HS-5 (cell line): ENCODE results near the gene ORAI2.

Experiments used
- DNase-seq: peaks from one replicate; pipeline ENCODE4 v3.0.0-alpha.2; 2012; ENCODE audit warnings: low read depth

The ORAI2 gene

DNA sequence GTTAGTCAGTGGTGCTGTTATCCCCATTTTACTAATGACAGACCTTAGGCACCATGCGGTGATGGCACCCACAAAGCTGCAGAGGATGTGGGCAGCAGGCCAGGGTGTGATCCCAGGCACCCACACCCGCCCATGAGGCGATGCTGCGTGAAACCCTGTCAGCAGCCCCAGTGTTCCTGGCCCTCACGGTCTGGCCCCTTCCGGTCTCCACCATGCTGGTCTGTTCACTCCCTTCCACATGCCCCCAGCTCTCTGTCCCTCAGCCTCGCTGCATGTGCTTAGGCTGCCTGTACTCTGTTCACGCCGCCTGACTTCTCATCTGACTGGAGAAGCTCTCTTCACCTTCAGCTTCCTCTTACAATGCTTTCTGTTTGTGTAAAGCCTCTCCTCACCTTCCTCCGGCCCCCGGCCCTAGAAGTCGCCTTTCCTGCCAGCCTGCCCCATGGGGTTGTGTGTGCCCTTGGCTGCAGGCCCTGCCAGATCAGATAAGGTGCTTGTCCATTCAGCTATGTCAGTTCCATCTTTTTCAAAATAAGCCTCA is 17.6 kb upstream of the ORAI2 start:
- DNase-seq = no peak

DNA sequence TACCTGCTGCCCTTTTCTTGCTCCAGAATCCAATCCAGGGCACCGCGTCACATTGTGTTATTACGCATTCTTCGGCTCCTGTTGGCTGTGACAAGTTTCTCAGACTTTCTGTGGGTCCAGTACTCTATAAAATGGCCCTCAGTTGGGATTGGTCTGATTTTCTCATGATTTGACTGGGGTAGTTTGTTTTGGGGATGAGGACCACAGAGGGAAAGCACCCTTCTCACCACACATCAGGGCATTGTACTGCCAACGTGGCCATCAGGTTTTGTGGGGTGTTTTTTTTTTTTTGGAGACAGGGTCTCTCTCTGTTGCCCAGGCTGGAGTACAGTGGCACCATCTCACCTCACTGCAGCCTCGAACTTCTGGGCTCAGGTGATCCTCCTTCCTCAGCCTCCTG is 17.0 kb upstream of the ORAI2 start:
- no peak for DNase-seq

DNA sequence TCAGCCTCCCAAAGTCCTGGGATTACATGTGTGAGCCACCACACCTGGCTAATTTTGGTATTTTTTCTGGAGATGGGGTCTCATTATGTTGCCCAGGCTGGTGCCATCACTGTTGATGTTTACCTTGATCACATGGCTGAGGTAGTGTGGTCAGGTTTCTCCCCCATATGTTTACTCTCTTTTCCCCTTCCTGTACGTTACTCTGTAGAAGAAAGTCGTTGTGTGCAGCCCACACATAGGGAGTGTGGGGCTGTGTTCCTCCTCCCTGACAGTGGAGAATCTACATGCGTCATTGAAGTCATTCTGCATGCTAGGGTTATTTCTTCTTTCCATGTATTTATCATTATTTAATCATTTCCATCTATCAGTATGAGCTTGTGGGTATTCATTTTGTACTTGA is 16.3 kb upstream of the ORAI2 start:
- no peak for DNase-seq

DNA sequence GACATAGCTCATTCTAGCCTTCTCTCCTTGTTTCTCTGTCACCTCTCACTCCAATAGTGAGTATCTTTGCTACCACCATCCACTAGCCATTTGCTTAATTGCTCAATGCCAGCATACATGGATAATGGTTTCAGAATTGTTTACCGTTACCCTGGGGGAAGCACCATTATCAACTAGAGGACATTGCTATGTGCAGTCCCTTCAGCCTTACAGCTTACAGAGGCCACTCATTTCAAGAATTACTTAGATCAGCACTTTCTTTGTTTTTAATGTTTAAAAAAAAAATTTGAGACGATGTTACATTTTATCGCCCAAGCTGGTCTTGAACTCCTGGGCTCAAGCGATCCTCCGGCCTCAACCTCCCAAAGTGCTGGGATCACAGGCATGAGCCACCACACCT is 14.8 kb upstream of the ORAI2 start:
- DNase-seq = no peak

DNA sequence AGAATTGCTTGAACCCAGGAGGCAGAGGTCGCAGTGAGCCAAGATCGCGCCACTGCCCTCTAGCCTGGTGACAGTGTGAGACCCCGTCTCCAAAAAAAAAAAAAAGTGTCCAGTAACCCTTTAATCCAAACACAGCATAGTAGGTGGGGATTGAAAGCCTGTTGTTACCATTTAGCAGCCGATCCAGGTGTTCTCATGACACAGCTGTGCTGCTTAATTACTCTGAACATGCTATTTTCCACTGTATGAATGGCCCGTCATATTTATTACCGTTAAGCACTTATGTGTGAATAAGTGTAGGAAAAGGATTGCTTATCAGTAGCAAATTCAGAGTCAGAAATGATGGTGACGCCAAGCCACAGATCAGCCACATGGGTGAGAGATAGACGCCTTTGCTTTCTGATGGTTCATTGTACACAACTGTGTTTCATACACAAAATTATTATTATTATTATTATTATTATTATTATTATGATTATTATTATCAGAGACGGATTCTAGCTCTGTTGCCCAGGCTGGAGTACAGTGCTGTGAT is 11.6 kb upstream of the ORAI2 start:
- DNase-seq = no peak

DNA sequence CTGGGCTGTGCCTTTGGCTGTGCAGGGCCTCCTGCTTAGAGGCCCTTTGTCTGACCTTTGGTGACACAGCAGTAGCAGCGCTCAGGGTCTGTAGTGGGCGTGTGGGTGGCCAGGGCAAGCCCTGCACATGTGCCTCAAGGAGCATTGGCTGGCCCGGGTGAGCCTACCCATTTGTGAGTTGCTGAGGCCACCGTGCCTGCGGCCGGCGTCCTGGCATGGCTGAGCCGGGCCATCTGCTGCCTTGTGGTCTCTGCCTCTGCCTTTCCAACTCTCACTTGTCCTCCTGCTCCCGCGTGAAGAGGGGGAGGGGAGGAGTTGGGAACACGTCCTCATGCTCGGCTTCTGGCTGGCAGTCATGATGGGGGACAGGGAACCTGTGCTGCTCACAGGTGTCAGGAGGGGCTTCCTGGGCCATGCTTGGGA is 9.2 kb upstream of the ORAI2 start:
- no peak for DNase-seq

DNA sequence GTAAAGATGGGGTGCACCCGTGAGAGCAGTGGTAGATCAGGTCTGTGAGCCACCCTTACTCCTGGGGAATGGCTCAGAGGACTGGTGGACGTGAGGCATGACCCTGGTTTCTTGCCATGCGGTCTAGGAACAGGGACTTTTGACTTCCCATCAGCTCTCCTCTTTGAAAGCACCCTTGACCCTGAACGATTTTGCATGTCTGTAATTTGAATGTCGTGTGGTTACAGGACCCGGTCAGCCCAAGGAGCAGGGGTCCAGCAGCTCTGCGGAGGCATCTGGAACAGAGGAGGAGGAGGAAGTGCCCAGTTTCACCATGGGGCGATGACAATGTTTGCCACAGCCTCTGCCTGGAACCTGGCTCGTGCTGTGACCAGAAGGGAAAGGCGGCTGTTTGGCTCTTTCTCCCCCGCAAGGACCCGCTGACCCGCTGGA is 8.6 kb upstream of the ORAI2 start:
- no peak for DNase-seq

DNA sequence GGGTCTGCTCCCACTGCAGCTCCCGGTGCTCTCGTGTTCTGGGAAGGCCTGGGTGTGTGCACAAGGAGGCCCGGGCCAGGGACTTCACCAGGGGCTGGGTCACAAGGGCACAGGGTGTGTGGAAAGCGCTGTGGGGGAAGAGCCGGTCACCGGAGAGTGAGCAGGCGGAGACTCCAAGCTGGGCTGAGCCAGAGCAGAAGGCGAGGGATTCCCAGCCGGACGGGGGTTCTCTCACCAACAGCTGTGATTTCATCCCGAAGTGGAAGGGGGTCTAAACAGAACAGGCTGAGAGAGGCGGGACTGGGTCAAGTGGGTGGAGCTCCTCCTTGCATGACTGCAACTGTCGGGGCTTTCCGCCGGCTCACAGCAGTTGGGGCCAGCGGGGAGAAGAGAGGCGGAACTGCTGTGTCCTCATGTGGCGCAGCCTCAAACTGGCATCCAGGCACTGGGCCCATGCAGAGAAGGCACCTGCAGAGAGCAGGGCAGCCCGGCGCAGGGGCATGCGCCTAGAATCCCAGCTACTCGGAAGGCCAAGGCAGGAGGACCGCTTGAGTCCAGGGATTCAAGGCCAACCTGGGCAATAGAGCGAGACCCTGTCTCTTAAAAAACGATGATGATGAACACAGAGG is 7.6 kb upstream of the ORAI2 start:
- DNase-seq = no peak

DNA sequence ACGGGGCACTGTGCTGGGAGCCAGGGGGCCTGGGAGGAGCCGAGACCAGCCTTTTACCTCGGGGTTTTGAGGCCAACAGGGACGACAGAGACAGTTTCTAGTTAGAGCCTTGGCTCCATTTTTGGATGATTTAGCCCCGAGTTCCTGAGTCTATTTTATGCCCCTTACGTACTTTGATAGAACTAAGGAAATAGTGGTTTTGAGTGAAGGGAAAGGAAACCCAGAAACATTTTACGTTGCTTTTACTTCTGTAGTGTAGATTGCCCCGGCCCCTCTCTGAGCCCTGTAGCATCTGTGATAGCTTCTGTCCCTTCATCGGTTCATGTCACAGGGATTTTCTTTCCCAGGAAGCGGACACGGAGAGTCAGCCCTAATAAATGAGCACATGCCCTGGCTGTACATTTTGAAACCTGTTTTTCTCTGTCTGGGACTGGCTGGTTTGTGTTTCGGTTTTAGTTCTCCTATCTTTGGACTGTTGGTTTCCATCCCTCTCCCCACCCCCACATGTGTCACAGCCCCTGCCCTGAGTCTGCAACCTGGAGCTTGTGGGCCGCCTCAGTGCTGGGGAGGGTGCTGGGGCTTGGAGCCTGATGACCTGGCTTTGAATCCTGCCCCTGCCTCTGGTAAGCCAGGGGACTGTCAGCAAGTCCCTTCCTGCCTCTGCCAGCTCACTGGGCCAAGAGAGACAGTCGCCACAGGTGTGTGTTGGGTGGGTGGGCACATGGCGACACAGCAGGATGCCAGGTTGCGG is 6.9 kb upstream of the ORAI2 start:
- DNase-seq = no peak

DNA sequence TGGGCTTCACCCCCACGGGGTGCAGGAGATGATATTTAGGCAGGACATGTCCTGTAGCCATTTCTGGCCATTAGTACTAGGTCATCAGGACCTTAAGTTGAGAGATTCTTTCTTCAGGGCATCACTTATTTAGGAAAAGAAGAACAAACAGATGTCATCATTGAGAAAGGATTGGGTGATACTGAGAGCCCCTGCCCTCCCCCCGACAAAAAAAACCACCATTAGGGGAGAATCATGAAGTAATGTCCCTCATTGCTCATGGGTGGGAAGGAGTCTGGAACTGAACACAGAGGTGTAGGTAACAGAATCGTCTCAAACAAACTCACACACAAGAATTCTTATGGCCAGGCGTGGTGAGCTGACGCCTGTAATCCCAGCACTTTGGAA is 6.4 kb upstream of the ORAI2 start:
- no peak for DNase-seq

DNA sequence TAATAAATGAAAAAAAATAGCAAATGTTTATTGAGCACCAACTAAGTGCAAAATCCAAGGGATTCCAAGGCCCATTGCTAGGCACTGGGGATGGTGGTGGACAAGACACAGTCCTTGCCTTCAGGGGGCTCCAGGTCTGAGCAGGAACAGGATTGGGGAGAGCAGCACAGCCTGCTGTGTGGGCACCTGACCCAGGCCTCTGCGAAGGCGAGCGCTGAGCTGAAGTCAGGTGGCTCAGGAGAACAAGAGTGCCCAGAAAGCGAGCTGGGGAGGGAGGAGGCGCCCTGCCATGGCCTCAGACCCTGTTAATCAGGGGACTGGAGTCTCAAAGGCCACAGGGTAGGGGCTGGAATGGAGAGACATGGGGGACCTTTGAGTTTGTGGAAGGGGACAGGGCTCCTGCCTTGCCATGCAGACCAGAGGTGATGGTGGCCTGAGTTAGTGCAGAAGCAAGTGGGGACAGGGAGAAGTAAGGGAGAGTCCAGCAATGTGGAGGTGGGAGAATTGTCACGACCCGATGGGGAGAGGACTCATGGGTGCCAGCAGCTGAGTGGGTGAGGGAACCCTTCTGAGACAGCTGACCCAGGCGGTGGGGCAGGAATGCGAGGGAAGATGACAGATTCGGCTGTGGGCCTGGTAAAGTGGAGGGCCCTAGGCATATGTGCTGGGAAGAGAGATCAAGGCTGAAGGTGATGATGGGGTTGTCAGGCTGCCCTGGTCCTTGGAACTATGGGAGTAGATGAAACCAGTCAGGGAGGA is 4.1 kb upstream of the ORAI2 start:
- no peak for DNase-seq

DNA sequence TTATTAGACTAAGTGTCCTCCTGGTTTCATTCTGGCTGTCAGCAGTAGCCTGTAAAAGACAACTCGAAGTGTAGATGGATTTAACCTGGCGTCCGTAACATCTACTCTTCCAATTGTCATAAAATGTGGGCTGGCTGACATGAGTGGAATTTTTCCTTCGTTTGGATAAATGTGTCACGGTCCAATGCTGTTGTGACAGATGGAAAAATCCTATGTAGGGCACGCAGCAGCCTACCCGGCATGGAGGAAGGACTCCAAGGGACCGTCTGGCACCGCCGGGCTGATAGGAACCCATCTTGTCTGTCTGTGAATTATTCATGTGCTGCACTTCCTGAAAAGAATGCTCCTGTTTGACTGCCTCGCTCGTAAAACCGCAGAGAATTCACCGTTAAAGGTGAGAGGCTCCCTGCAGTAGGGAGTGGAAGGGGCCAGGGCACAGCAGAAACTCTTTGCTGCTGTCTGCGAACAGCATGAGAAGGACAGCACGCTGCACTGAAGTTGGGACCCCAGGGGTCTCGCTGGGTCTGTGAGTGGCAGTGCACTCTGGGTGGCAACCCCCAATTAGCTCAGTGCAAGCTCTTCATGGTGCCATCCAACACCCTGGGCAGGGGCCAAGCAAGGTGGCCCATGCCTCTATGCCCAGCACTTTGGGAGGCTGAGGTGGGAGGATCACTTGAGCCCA is 1.6 kb upstream of the ORAI2 start:
- DNase-seq = no peak

DNA sequence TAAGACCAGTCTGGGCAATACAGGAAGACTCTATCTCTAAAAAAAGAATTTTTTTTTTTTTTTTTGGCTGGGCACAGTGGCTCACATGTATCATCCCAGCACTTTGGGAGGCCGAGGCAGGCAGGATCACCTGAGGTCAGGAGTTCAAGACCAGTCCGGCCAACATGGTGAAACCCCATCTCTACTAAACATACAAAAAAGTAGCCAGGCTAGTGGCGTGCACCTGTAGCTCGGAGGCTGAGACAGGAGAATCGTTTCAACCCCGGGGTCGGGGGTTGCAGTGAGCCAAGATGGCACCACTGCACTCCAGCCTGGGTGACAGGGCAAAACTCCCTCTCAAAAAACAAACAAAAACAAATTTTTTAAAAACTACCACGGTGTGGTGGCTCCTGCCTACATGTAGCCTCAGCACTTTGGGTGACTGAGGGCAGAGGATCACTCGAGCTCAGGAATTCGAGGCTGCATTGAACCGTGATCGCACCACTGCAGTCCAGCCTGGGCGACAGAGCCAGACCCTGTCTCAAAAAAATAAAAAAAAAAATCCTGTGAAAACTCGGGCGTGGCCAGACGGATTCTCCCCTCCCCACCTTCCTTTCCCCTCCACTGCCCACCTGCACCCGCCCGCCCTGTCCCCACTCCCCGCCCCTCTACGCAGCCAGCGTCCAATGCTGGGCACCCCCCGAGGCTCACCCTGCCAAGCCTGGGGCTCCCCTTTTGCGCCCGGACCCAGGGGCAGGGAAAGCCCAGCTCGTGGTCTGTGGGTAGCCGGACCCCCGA is 745 bp upstream of the ORAI2 start:
- no peak for DNase-seq

DNA sequence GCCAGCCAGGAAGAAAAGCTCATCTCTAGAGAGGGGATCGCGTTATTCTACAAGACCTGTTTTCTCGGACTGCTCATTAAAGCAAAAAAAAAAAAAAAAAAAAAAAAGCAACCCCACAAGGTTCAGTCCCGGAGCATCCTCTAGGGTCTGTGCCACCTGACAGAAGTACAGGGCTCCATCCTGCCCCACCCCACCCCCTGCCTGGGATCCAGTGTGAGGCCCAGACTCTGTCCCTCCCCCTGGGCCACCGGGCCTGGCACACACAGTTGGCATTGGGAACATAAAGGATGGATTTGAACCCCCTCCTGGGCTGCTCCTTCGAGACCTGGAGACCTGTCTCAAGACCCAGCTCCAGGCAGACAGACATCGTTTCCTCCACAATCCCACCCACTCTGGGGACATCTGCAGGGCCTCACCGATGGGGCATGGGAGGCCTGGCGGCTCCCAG is 688 bp downstream of the ORAI2 start:
- DNase-seq = peak; percentile 8

DNA sequence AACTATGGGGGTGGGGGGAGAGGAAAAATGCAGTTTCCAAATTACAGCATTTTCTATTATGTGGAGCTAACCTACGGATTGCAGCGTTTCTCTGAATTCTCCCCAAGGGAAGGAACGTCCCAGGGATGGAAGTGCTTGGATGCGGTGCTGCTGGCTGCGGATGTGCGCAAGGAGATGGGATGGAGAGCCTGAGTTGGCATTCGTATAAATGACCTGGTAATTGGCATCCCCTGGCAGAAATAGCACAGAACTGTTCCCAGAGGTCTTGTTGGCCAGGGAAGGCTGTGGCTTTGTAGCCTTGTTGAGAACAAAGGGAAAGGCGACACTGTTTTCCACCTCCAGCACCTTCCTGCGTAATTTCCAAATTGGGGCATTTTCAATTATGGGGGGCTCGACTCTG is 2.7 kb downstream of the ORAI2 start:
- DNase-seq = no peak

DNA sequence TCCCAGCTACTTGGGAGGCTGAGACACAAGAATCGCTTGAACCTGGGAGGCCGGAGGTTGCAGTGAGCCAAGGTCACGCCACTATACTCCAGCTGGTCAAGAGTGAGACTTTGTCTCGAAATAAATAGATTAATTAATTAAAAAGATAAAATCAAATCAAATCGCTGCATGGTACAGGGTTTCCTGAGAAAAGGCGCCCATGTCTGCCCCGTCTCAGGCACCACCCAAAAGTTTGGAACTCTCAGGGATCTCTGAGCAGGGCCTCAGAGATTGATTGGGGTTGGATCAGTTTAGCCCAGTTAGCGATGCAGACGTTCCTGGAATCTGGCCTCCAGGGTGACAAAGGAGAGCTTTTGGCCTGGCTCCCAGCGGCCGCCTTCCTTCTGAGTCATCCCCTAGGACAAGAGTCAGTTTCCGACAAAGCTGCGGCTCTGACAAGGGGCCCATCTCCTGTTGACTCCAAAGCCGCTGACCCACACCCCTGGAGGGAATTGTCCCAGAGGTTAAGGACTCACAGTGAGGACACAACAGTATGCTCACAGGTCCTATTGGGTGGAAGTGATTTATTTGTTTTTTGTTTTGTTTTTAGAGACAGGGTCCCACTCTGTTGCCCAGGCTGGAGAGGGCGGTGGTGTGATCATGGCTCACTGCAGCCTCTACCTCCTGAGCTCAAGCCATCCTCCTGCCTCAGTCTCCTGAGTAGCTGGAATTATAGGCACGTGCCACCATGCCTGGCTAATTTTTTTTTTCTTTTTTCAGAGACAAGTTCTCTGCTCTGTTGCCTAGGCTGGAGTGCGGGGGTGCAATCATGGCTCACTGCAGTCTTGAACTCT is 6.8 kb downstream of the ORAI2 start:
- DNase-seq = peak; percentile 49

DNA sequence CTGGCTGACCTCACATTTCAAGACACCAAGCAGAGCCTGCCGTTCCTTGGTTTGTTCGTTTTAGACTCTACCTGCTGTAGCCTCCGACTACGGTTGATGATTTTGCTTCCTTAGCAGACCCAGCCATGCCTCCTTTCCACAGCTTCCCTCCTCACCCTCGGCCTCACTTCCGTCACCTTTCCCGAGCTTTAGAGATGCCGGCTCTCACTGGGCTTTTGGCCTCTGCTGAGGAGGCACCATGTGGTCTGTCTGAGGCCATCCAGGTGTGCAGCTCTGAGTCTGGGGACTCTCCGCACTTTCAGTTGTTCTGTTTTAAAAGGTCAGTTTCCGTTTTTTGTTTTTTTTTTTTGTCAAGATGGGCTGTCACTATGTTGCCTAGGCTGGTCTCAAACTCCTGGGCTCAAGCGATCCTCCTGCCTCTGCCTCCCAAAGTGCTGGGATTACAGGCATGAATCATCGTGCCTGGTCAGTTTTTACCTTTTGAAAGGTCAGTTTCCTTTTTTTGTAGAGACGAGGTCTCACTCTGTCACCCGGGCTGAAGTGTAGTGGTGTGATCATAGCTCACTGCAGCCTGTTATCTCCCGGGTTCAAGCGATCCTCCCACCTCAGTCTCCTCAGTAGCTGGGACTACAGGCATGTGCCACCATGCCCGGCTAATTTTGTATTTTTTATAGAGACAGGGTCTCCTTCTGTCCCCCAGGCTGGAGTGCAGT is 11.7 kb downstream of the ORAI2 start:
- no peak for DNase-seq

DNA sequence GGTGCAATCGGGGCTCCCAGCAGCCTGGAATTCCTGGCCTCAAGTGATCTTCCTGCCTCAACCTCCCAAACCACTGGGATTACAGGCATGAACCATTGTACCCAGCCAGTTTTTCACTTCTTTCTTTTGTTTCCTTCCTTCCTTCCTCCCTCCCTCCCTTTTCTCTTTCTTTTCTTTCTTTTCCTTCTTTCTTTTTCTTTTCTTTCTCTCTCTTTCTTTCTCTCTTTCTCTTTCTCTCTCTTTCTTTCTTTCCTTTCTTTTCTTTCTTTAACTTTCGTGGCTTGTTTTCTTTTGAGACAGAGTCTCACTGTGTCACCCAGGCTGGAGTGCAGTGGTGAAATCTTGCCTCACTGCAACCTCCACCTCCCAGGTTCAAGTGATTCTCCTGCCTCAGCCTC is 12.3 kb downstream of the ORAI2 start:
- no peak for DNase-seq

DNA sequence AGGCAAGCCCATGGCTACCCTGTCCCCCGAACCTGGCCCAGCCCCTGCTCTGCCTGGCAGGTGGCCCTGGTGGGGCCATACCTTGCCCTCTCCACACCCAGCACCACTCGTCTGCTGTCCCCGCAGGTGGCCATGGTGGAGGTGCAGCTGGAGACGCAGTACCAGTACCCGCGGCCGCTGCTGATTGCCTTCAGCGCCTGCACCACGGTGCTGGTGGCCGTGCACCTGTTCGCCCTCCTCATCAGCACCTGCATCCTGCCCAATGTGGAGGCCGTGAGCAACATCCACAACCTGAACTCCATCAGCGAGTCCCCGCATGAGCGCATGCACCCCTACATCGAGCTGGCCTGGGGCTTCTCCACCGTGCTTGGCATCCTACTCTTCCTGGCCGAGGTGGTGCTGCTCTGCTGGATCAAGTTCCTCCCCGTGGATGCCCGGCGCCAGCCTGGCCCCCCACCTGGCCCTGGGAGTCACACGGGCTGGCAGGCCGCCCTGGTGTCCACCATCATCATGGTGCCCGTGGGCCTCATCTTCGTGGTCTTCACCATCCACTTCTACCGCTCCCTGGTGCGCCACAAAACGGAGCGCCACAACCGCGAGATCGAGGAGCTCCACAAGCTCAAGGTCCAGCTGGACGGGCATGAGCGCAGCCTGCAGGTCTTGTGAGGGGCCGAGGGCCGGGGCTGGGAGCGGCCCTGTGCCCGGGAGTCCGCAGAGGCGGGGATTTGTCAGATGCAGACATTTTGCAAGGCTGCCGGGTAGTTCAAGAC is 13.2 kb downstream of the ORAI2 start:
- no peak for DNase-seq
